H1 (cell line): ENCODE measurements around the gene PCDHGA8. TPM values are rescaled to one million over a fixed set of nuclear protein-coding genes. Genes with fewer than 3 reads are reported as not detected.
A peak's percentile ranks its signal among the peaks of the same experiment; 100 is the strongest.

ENCODE experiments used
- JUND ChIP-seq: IDR thresholded peaks from 2 replicates; pipeline ENCODE4 v1.6.1; 2011; ENCODE audit warnings: mild to moderate bottlenecking, improper control_type of control experiment, low read length
- KDM4A ChIP-seq: IDR thresholded peaks from one replicate; pipeline ENCODE4 v1.7.1; 2012; ENCODE audit warnings: low read depth, mild to moderate bottlenecking, moderate library complexity, low read length, inconsistent platforms; ENCODE audit not compliant: severe bottlenecking
- MAX ChIP-seq: IDR thresholded peaks from 2 replicates; pipeline ENCODE4 v1.6.1; 2012; ENCODE audit warnings: inconsistent platforms
- NRF1 ChIP-seq: IDR thresholded peaks from 2 replicates; pipeline ENCODE4 v1.6.1; 2011; ENCODE audit warnings: mild to moderate bottlenecking, low read depth, low read length, improper control_type of control experiment
- PHF8 ChIP-seq: fragments of 200-600 bp; sonication (generic); conservative IDR thresholded peaks from 2 replicates; pipeline ENCODE4 v1.7.1; 2012; ENCODE audit warnings: low read depth, mild to moderate bottlenecking, inconsistent platforms, low read length, moderate library complexity
- RBBP5 ChIP-seq: IDR thresholded peaks from 2 replicates; pipeline ENCODE4 v1.7.1; 2012; ENCODE audit warnings: low read depth, mild to moderate bottlenecking, inconsistent platforms, low read length, moderate library complexity, borderline replicate concordance
- SP4 ChIP-seq: IDR thresholded peaks from 2 replicates; pipeline ENCODE4 v1.6.1; 2012; ENCODE audit warnings: low read length, inconsistent platforms
- SUZ12 ChIP-seq: fragments of 200-600 bp; sonication (generic); IDR thresholded peaks from 2 replicates; pipeline ENCODE4 v1.6.1; 2012; ENCODE audit warnings: mild to moderate bottlenecking, inconsistent platforms, low read length, moderate library complexity, mixed read lengths
- TAF1 ChIP-seq: IDR thresholded peaks from 2 replicates; pipeline ENCODE4 v1.6.1; 2011; ENCODE audit warnings: mild to moderate bottlenecking, low read depth, low read length
- TAF7 ChIP-seq: optimal IDR thresholded peaks from 2 replicates; pipeline ENCODE3; 2011; ENCODE audit warnings: low read depth, mild to moderate bottlenecking, inconsistent platforms, low read length, moderate library complexity, borderline replicate concordance
- TBP ChIP-seq: IDR thresholded peaks from 2 replicates; pipeline ENCODE4 v1.6.1; 2011; ENCODE audit warnings: low read depth, low read length, improper control_type of control experiment
- TEAD4 ChIP-seq: IDR thresholded peaks from 2 replicates; pipeline ENCODE4 v1.6.1; 2012; ENCODE audit warnings: low read depth, low read length, inconsistent platforms, mixed read lengths
- polyA plus RNA-seq, 7 experiments: library from polyadenylated mRNA; depleted of rRNA in 3 of 7; stranded (reverse) in 5 of 7; unstranded in 2 of 7; fragments of >200 nt in 5 of 7; fragments of 200-250 nt in 2 of 7; gene quantifications; 1 replicate in 5 of 7; 2 replicates in 1 of 7; 4 replicates in 1 of 7; pipeline versions ENCODE4 v1.2.1 to v1.2.3, GENCODE V29; 2011 to 2013; ENCODE audit warnings: missing spikeins in 2 of 7, mixed read lengths in 2 of 7
- total RNA-seq: library from RNA; stranded (reverse); fragmentation: NEBNext Ultra II Directional; extraction: Animal tissue kit (Norgen Biotek cat#: 25700); gene quantifications from 2 replicates; pipeline ENCODE4 v1.2.1, GENCODE V29; 2021

The PCDHGA8 gene
- total and polyA plus RNA-seq, 2 of the 8 experiments (the other 6 are each of a cell fraction or from before 2014, with no cell fraction given), result 0.79 to 1.4 TPM

DNA sequence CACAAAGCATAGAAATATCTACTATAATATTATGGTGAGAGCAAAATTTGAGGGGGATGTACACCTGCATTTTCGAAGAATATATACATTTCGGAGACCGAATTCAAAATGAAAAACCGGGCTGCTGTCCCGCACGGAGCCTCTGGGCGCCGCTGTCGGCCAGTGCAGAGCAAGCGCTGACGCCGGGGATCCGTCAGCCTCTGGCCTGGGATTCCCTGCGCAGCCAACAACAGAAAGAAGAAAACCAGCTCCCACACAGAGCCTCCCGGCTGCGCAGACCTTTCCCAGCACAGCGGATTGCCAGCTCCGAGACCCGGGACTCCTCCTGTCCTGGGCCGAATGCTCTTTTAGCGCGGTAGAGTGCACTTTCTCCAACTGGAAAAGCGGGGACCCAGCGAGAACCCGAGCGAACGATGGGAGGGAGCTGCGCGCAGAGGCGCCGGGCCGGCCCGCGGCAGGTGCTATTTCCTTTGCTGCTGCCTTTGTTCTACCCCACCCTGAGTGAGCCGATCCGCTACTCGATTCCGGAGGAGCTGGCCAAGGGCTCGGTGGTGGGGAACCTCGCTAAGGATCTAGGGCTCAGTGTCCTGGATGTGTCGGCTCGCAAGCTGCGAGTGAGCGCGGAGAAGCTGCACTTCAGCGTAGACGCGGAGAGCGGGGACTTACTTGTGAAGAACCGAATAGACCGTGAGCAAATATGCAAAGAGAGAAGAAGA, 15.5 kb downstream of the PCDHGA8 start, which contains the start of gene PCDHGB6 (continued):
- TF ChIP-seq TAF7 (peak; percentile 23), JUND (0 out of 2 replicates have a peak, but pooled peaks have one; percentile 3), MAX (peak; percentile 18; the same call in 1 of the 2 replicates), SUZ12 (peak; percentile 41; the same call in 1 of the 2 replicates), SP4 (0 out of 2 replicates have a peak, but pooled peaks have one; percentile 49), TEAD4 (0 out of 2 replicates have a peak, but pooled peaks have one; percentile 8), PHF8 (peak; percentile 40; the same call in 1 of the 2 replicates), KDM4A (peak; percentile 95), TBP (0 out of 2 replicates have a peak, but pooled peaks have one; percentile 32), RBBP5 (0 out of 2 replicates have a peak, but pooled peaks have one; percentile 66), TAF1 (0 out of 2 replicates have a peak, but pooled peaks have one; percentile 58), NRF1 (peak; percentile 34; the same call in 1 of the 2 replicates)
